ENCODE measurements around the gene NPIPB4.
"Not testable (repeated sequence)": the region's sequence is repeated elsewhere in the genome, so short reads cannot be mapped to it uniquely, and the experiment has no call there.

- not testable (repeated sequence) for TF ChIP-seq CTCF (conservative IDR thresholded peaks at IDR 0.05; ENCODE audit: low read length); EZH2phosphoT487 (IDR thresholded peaks at IDR 0.05; ENCODE audit: borderline replicate concordance, low read depth, low read length)
Observed at GRCh38 chr16:21835747-21836146, 21.8 kb downstream of the NPIPB4 start.

Data from OCI-LY7 (cell line).